ENCODE results near the gene PCDHGC3.

PCDHGC3 gene

DNA sequence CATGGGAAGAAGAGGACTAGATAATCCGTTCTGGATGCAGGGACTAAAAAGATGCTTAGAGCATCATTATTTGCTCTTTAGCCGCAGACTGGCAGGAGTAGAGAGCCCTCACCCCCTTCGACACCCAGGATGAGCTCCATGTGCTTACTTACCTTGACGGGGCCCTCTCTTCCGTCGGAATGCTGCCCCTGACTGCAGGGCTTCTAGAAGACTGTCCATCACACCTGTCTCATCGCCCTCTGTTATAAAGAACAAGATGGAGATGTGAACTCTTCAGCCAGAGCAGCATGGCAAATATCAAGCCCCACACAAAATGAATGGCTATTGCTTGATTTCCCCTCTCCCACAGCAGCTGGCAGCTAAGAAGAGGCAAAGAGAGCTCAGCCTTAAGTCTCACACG, 48.2 kb downstream of the PCDHGC3 start:
- no peak for DNase-seq (ENCODE audit: low read depth in 2 of 2)

DNA sequence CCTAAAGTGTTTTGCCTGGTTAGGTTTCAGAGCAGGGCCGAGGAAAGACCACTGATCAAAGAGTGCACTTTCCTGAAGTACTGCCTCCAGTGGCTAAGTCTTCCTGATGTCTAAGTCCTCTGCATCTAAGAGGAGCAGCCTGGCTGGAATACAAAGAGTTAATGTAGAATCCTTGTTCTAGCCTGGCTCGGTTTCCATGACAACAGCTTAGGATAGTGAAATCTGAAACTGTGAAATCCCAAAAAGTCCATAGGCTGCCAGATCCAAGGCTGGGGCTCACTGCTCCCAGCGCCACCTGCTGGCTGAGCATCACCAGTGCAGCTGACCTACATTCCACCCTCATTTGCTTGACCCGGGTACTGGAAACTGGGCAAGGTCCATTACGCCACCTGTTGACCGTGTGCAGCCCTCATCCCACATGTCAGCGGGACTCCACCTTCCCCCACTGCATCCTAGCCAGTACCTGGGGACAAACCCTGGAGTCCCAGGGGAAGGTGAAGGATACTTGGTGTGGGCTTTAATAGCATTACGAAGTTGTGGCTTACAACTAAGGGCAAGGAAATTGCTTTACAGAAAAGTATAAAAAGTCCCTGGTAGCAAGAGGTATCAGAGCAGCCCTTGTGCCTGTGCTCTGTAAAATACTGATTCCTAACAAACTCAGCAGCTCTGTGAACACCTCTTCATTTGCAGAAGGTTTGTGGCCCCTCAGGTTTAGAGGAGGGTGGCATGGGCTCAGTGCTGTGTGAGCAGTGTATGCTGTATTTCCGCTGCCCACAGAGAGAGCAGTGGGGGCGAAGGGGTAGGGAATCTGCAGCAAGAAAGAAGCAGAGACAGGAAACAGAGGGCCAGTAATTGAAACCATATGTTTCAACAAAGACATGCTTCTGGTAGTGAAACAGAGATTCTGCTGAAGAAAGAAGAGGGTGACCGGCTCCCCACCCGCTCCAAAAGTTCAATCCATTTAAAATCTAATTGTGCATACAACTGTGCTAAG, 49.1 kb downstream of the PCDHGC3 start:
- peak; percentile 97 to 98 for DNase-seq (ENCODE audit: low read depth in 2 of 2)

DNA sequence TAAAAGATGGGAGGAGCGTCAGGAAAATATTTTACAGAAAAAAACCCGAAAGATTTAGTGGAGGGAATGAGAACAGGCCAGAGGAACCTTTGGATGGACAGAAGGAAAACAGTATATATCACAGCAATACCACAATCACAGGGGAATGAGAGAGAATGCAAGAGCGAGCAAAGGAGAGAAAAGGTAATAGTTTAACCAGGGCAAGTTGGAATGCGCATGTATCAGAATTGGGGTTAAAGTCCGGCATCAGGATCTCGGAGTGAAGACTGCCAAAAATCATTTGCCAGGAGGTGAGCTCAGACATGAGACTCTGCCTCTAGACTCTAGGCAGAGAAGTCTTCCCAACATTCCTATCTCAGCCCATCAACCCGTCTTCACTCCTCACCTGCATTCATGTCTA, 49.9 kb downstream of the PCDHGC3 start:
- no peak for DNase-seq (ENCODE audit: low read depth in 2 of 2)

DNA sequence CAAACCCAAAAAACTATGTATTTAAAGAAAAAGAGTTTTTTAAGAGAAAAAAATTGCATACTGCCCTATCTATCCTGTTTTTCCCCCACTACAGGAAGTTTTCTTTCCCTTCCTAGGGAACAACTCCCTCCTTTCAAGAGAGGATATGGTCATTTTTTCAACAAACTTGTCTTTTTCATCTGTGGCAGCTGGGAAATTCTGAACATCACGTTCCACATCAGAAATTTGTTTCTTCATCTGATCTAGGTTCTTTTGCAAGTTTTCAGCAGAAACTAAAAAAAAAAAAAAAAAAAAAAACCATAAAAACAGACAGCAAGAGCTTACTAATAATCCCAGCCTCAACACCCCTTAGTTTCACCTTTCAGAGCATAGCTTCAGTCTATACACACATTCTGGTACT, 51.7 kb downstream of the PCDHGC3 start:
- no peak for DNase-seq (ENCODE audit: low read depth in 2 of 2)

Measured in fibroblast of skin of left quadriceps (primary cell).